AG20443 (cell line): Measurements from ENCODE around the gene IGF1R.

Experiments
- DNase-seq: peaks from one replicate; pipeline ENCODE4 v3.0.0; 2012; ENCODE audit warnings: low spot score, mixed read lengths

Gene IGF1R

DNA sequence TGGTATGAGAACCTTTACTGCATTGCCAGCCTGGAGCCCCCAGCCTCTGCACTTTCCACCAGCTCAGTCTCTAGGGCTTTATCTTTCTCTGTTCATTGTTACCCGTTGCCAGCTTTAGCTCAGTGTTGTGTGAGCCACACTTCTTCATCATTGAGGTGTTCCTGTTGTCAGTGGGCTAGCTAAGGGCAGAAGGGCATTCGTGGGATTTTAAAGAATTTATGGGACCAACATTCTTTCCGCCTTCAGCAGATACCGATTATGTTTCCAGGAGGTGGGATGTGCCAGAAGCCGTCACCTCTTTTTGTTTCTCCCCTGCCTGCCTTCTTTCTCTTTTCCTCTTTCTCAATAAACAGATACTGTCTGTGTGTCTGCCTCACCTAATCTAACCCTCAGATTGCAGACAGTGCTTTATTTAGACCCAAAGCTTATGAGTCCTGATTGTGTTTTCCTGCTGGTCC is 294.7 kb downstream of the IGF1R start:
- no peak for DNase-seq

DNA sequence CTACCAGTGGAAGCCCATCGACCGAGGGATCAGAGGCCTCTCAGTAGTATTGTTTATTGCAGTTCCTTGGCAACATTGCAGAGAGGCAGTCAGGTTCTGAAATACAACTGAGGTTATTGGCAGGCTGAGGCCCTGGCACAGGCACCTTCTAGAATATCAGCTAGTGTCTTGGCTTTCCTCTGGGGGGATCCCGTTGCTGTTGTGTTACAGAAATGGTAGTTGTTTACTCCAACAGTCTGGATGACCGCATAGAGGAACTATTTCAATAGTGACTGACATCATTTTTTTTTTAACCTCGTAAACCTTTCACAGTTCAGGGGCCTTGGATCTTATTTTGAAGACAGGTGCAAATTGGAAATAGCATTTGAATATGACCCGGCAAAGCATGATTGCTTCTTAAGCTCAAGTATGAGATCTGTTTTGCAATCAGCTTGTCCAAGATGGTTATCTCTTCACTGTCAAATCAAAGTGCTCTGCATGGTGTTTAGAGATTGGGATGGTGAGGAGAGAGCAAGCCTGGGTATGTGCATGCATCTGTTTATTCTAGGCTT is 295.3 kb downstream of the IGF1R start:
- DNase-seq, result peak; percentile 37

DNA sequence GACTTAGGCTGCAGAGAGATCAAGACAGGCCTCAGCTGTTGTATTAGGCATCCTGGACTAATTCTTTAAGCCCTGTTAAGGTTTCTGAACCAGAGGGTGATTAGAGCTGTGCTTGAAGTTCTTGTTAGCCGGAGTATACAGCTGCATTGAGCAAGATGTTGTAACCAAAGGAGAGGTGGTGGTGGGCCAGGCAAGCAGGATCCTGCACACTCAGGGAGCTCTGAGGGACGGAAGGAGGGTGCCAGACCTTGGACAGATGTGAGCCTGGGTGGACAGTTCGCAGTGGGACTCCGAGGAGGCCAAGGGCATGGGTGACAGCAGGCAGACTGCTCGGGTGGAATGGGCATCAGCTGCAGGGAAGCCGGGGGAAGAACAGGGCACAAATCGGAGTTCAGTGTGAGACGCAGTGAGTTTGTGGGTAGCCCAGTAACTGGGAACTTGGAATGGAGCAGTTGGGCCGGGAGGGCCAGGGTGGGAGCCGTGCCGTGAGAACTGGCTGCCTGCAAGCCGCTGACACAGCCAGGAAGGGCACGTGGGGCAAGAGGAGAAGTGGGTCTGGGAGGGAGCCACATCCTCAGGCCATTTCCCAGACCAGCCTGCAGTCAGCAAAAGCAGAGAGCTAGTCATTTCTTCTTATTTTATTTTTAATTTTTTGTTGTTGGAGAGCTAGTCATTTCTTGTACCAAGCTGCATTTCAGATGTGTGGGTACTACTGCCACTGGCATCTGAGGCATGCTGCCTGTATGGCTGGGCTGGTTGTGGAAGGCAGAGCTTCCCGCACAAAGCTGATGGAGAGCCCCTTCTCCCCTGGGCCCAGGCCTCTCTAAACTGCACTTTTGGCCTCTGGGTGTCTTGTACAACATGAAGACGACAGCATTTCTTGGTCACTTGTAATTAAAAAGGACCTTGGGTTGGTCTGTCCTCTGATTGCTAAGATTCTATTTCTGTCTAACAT is 298.2 kb downstream of the IGF1R start:
- peak; percentile 73 for DNase-seq

DNA sequence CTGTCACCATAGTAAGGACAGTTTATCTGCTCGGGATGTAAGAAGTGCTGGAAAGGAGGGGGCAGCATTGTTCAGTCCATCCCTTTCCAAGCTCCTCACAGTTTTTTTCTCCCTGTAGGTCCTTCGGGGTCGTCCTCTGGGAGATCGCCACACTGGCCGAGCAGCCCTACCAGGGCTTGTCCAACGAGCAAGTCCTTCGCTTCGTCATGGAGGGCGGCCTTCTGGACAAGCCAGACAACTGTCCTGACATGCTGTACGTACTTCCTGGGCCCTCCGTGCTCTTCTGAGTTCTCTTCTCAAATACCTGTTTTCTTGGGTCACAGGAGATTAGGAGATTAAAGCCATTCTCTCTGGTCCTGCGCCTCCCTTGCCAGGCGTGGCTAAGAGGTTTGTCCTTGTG is 300.1 kb downstream of the IGF1R start:
- no peak for DNase-seq

DNA sequence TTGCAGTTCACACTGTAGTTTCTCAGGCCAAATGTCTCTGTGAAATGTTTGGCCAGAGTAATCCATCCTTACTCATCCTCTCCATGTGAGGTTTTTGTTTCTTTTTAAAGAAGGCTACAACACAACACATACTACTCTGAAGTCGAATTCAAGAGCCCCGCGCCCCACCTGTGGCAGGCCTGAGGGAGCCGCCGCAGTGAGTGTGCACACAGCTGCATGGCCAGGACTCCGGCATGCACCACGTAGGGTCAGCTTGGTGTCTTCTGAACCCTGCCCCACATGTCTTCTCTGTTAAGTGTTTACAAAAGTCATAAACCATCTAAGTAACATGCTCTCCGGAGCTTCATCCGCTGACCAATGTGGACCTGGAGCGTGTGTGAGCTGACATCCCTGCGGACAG is 300.6 kb downstream of the IGF1R start:
- DNase-seq, result no peak

DNA sequence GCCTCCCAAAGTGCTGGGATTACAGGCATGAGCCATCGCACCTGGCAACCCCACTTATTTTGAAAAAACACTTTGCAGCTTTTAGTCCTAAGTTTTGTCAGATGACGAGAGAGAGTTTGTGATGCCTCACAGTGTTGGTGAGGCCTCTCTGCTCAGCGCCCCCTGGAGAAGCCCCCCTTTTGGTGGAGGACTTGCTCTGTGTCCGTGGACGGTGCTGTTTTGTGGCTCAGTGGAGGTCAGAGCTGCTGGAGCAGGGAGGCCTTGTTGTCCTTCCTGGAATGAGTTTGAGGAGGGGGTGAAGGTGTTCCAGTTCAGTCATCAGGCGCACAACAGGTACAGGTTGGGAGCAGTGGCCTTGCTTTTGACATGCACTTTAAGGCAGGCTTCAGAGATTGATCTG is 301.3 kb downstream of the IGF1R start:
- no peak for DNase-seq

DNA sequence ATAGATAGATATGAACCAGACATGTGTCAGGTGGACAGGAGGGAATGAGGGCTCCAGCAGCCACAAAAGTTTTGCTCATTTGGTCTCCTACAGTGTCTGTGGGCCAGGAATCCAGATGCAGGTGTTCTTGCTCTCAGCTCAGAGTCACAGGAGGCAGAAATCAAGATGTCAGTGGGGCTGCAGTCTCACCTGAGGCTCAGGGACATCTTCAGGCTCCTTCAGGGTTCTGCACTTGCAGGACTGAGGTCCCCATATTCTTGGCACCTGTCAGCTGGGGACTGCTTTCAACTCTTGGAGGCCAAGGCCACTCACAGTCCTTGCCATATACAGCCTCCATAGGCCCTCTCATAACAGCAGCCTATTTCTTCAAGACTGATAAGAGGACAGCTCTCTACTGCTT is 301.9 kb downstream of the IGF1R start:
- no peak for DNase-seq

DNA sequence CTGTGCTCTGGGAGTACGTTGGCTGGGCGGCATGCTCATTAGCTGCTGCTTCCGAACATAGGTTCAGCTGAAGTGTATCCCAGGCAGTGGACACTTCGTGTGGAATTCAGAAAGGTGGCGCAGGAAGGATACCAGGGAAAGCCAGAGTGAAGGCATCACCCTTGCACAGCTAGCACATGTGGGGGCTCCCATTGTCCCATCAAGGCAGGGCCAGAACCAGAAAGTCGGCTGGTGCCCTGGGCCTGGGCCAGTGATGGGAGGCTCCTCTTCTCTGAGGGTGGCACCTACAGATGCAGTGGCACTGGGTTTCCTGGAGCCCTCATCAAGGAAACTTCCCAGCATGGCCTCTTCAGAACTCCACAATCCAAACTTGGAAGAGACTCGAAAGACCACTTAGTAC is 302.7 kb downstream of the IGF1R start:
- DNase-seq, result no peak

DNA sequence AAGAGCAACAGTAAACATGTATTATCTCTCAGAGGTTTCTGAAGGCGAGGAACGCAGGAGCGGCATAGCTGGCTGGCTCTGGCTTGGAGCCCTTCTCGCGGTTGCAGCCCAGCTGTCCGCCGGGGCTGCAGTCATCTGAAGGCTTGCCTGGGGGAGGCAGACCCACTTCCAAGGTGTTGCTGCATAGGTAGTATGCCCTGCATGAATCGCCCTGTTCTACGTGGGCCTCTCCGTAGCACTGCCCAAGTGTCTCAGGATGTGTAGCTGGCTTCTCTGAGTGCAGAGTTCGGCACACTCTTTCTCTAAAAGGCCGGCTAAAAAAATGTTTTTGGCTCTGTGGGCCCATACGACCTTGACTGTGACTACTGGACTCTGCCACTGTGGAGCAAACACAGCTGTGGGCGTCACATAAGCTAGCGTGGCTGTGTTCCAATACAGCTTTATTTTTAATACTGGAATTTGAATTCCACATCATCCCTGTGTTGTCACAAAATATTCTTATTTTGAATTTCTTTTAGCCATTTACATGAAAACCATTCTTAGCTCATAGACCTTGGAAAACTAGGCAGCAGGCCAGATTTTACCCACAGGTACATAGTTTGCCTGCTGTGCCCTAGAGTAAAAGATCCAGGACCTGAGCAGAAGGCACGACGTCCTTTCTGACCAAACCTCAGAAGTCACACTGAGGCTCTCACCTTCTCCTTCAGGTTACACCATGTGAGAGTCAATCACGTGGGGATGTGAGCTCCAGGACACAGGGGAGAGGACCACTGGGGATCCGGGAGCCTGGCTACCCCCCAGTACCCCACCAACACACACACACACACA is 303.4 kb downstream of the IGF1R start:
- no peak for DNase-seq

DNA sequence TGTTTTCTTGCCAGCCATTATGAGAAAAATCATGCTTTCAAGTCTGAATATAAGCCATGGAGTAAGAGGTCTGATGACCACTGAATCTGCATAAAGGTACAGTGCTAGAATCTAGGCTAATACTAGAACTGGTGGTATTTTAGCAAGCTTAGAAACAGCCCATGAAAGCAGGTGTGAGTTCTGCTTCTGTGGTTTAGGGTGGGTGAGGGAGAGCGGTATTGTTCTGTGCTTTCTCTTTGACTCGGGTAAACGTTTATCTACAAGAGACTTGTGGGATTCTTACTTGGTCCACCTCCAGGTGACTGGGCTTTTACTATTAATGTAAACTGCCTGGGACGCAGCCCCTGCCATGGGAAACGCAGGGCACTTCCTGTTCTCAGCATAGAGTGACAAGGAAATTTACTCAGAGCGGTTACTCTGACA is 304.1 kb downstream of the IGF1R start:
- DNase-seq, result no peak

DNA sequence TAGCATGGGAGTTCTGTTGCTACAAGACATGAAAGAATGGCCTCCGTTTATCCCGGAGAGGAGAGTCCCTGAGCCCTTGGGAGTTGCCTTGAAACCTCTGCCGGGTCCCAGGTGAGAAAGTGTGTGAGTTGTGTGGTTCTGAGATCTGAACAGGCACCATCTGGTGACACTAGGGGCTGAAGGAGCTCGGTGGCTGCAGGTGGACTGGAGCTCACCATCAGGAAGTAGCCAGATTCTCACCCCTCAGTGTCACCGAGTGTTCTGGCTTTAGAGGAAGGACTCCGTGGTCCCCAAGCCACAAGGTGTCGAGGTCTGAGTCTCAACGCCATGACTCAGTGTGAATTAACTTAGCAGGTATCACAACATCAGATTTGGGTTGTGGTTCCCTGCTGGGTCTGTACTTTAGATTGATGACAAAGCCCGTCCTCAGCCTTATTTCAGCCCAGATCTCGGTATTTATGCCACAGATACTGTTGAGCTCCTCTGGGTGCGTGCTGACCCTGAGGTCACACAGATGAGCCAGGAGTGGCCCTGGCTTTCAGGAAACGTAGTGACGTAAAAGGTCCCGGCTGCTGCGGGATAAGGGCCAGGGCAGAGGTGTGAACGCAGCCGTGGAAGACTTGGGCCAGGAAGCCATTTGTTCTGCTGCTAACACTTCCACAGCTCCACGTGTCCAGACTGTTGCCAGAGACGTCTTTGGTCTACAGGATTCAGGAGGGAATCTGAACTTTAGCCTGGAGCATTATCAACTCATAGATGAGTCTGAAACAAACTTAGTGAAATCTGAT is 304.9 kb downstream of the IGF1R start:
- no peak for DNase-seq

DNA sequence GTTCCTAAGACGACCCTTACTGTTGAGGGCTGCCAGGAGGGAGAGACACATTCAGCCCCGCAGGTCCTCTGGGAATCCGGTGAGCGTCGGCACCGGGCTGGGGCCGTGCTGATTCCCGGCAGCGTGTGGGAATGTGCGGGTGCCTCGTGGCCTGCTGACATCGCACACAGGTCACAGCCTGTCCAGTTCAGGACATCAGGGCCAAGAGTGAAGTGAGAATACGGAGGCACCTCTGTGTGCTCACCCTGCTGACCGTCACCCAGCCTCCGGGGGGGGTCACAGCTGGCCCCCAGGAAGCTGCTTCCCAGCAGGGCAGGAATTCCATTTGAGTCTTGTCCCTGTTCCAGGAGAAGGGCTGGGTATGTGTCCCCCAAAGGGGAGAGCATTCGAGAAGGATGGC is 305.6 kb downstream of the IGF1R start:
- no peak for DNase-seq

DNA sequence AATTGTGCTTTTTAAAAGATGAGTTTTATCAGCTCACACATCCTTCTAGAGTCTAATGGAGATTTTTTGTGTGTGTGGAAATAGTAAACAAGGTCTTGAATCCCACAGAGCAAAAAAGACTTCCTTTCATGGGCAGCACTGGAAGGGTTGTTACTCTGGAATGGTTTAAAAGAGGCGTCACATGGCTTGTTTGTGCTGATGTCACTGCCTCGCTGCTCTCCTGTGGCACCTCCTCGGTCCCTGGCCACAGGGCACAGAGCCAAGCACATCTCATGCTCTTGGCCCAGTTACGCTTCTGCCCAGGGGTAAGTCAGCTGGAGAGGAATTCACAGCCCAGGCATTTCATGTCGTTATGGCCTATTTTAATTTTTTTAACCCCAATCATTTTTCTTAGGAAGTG is 306.1 kb downstream of the IGF1R start:
- peak; percentile 92 for DNase-seq

DNA sequence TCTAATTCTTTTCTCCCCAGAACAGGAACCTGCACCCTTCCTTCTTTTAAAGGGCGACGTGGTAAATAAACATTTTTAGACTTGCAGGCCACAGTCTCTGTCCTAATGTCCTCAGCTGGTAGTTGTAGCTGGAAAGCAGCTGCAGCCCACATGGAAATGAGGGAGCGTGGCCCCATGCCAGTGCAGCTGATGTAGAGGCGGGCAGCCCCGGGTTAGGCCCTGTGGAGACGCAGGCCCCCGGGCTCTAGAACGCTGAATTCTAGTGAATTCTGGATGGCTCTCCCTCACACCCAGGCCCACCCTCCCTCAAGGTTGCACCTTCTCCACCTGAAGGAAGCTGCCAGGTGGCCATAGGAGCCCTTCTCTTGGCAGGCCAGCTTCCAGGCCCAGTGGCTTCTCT is 307.0 kb downstream of the IGF1R start:
- DNase-seq, result peak; percentile 34

DNA sequence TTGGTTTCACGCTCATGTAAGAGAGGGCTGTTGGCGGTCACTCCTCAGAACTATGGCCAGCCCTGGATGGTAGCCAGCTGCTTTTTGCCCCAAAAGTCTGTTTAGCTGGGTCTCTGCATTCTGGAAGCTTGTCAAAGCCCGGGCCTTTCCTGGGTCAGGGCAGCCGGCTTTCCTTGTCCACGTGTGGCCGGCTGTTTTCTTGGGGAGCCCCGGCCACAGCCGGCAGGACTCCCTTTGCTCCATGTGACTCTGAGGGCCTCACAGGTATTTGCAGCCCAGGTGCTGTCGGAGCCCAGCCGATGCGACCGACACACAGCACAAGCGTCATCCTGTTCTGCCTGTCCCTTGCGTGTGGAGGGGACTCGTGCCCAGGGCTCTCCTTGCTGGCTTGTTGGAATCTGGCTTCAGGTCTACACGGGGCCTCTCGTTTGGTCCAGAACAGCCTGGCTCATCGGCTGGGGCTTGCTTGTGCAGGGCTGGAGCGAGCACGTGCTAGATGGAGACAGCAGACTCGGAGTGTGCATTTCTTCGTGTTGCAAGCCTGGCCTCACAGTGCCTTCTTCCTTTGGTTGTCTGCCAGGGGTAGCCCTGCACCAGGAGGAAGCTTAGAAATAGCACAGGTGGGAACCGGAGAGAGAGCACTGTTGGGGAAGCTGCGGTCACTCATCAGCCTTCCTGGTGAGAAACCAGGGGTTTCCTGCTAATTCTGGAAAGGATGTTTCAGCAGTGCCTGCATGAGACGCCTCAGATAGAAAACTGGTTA is 307.8 kb downstream of the IGF1R start:
- no peak for DNase-seq

DNA sequence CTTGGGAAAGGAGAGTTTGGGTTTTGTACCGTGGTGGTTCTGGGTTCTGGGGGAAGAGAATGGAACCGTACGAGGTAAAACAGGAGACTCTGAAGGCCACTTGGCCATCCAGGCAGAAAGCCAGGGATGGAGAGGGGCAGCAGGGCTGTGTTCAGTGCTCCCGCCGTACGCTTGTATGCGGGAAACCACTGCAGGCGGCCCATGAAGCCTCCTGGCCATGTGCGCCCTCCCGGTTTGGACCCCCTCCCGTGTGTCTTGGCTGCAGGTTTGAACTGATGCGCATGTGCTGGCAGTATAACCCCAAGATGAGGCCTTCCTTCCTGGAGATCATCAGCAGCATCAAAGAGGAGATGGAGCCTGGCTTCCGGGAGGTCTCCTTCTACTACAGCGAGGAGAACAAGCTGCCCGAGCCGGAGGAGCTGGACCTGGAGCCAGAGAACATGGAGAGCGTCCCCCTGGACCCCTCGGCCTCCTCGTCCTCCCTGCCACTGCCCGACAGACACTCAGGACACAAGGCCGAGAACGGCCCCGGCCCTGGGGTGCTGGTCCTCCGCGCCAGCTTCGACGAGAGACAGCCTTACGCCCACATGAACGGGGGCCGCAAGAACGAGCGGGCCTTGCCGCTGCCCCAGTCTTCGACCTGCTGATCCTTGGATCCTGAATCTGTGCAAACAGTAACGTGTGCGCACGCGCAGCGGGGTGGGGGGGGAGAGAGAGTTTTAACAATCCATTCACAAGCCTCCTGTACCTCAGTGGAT is 308.6 kb downstream of the IGF1R start:
- no peak for DNase-seq

DNA sequence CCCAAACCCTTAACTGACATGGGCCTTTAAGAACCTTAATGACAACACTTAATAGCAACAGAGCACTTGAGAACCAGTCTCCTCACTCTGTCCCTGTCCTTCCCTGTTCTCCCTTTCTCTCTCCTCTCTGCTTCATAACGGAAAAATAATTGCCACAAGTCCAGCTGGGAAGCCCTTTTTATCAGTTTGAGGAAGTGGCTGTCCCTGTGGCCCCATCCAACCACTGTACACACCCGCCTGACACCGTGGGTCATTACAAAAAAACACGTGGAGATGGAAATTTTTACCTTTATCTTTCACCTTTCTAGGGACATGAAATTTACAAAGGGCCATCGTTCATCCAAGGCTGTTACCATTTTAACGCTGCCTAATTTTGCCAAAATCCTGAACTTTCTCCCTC is 309.3 kb downstream of the IGF1R start:
- no peak for DNase-seq

DNA sequence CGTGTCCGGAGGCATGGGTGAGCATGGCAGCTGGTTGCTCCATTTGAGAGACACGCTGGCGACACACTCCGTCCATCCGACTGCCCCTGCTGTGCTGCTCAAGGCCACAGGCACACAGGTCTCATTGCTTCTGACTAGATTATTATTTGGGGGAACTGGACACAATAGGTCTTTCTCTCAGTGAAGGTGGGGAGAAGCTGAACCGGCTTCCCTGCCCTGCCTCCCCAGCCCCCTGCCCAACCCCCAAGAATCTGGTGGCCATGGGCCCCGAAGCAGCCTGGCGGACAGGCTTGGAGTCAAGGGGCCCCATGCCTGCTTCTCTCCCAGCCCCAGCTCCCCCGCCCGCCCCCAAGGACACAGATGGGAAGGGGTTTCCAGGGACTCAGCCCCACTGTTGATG is 309.7 kb downstream of the IGF1R start:
- DNase-seq, result no peak

DNA sequence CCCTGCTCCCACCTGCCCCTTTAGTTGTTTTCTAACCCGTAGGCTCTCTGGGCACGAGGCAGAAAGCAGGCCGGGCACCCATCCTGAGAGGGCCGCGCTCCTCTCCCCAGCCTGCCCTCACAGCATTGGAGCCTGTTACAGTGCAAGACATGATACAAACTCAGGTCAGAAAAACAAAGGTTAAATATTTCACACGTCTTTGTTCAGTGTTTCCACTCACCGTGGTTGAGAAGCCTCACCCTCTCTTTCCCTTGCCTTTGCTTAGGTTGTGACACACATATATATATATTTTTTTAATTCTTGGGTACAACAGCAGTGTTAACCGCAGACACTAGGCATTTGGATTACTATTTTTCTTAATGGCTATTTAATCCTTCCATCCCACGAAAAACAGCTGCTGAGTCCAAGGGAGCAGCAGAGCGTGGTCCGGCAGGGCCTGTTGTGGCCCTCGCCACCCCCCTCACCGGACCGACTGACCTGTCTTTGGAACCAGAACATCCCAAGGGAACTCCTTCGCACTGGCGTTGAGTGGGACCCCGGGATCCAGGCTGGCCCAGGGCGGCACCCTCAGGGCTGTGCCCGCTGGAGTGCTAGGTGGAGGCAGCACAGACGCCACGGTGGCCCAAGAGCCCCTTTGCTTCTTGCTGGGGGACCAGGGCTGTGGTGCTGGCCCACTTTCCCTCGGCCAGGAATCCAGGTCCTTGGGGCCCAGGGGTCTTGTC is 310.7 kb downstream of the IGF1R start:
- DNase-seq, result no peak

DNA sequence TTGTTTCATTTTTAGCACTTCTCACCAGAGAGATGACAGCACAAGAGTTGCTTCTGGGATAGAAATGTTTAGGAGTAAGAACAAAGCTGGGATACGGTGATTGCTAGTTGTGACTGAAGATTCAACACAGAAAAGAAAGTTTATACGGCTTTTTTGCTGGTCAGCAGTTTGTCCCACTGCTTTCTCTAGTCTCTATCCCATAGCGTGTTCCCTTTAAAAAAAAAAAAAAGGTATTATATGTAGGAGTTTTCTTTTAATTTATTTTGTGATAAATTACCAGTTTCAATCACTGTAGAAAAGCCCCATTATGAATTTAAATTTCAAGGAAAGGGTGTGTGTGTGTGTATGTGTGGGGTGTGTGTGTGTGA is 311.3 kb downstream of the IGF1R start:
- no peak for DNase-seq
